PFSK-1 (cell line): ENCODE data around the gene PHACTR1.

Source experiments
- FOXP2 ChIP-seq: optimal IDR thresholded peaks from 2 replicates; pipeline ENCODE3; 2011; ENCODE audit warnings: borderline replicate concordance, control low read depth, inconsistent platforms; ENCODE audit not compliant: insufficient read depth; ENCODE audit errors: extremely low read length, extremely low read depth
- POLR2AphosphoS5 ChIP-seq: IDR thresholded peaks from 2 replicates; pipeline ENCODE4 v1.6.1; 2012; ENCODE audit warnings: low read depth, mild to moderate bottlenecking, control low read depth, low read length, moderate library complexity
- REST ChIP-seq, 2 experiments: IDR thresholded peaks; 2 replicates each; pipeline versions ENCODE4 v1.6.1 to v1.8.0; 2011 to 2012; ENCODE audit warnings: low read depth in 2 of 2, low read length in 2 of 2, control low read depth in 1 of 2, inconsistent platforms in 1 of 2, mild to moderate bottlenecking in 1 of 2, moderate library complexity in 1 of 2; ENCODE audit not compliant: insufficient read depth in 1 of 2
- SIN3A ChIP-seq: IDR thresholded peaks from 2 replicates; pipeline ENCODE4 v1.6.1; 2012; ENCODE audit warnings: mild to moderate bottlenecking, low read length, moderate library complexity, borderline replicate concordance; ENCODE audit not compliant: insufficient read depth
- TAF1 ChIP-seq: IDR thresholded peaks from 2 replicates; pipeline ENCODE4 v1.6.1; 2012; ENCODE audit warnings: low read length, control low read depth, borderline replicate concordance; ENCODE audit not compliant: insufficient read depth

PHACTR1 gene

DNA sequence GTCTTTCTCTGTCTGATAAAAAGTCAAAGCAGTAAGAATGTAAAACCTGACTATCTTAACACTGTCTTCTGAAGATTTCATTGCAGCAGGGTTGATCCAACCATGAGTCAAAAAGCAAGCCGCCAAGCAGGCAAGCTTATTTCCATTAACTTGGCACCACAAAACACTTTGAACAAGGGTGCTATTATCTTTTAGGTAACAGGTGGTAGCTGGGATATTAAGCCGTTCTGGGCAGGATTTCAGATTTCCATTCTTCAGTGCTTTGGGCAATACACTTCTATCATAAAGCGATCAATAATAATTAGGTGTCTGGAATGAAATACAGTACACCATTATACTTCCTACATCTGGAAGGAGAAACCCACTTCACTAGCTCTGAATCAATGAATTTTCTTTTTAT is 429.9 kb downstream of the PHACTR1 start:
- TF ChIP-seq REST (IDR thresholded peaks at IDR 0.05; ENCODE audit: insufficient read depth in 1 of 2, low read depth in 2 of 2, low read length in 2 of 2) (no peak), TAF1 (no peak), FOXP2 (no peak), POLR2AphosphoS5 (no peak), SIN3A (no peak)

- TF ChIP-seq FOXP2 (no peak), TAF1 (no peak), REST (IDR thresholded peaks at IDR 0.05; ENCODE audit: insufficient read depth in 1 of 2, low read depth in 2 of 2, low read length in 2 of 2) (no peak), POLR2AphosphoS5 (no peak), SIN3A (no peak)
Observed at GRCh38 chr6:13147376-13147775, 430.8 kb downstream of the PHACTR1 start.

DNA sequence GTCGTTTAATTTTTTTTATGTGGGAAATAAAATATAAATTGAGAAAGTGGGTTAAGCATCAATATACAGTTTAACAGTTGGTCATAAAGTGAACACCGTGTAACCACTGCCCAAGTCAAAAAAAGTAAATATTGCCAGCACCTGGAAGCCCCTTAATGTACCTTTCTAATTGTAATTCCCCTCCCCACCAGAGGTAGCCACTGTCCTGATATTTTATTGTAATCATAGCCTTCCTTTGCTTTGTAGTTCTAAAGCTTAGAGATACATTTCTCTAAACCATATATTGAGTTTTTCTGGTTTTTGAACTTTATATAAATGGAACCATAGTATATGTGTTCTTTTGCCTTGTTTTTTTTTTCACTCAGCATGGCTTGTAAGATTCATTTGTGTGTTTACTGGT is 431.2 kb downstream of the PHACTR1 start:
- no peak for TF ChIP-seq TAF1
- TF ChIP-seq POLR2AphosphoS5, result no peak
- no peak for TF ChIP-seq REST (IDR thresholded peaks at IDR 0.05; ENCODE audit: insufficient read depth in 1 of 2, low read depth in 2 of 2, low read length in 2 of 2)
- TF ChIP-seq FOXP2, result no peak
- no peak for TF ChIP-seq SIN3A

- TF ChIP-seq REST (IDR thresholded peaks at IDR 0.05; ENCODE audit: insufficient read depth in 1 of 2, low read depth in 2 of 2, low read length in 2 of 2), result no peak
- no peak for TF ChIP-seq TAF1
Observed at GRCh38 chr6:13152764-13153163, 436.2 kb downstream of the PHACTR1 start.

GRCh38 chr6:13156381-13156780 is 439.8 kb downstream of the PHACTR1 start:
- TF ChIP-seq POLR2AphosphoS5, result no peak
- no peak for TF ChIP-seq FOXP2
- TF ChIP-seq TAF1, result no peak
- no peak for TF ChIP-seq REST (IDR thresholded peaks at IDR 0.05; ENCODE audit: insufficient read depth in 1 of 2, low read depth in 2 of 2, low read length in 2 of 2)
- no peak for TF ChIP-seq SIN3A
